ENCODE data around the gene CAPN10. TPM values are rescaled to one million over a fixed set of nuclear protein-coding genes. Genes with fewer than 3 reads are reported as not detected.

The CAPN10 gene
- polyA plus RNA-seq, 3 donors: 7.3 to 57.0 (median 7.4) TPM

- peaks cover 100% of the 10 kb centered on the region for H4K20me1 ChIP-seq (ENCODE audit: insufficient read depth, low read length)
- peaks cover 64% of the 10 kb centered on the region for H3K79me2 ChIP-seq (ENCODE audit: insufficient read depth, low read length)
- no peak overlapping the region for H3K27ac ChIP-seq (ENCODE audit: low read depth in 1 of 2, low read length in 2 of 2)
- Mint-ChIP-seq H3K36me3 (peaks cover 48 to 71% of the 10 kb centered on the region in 2 donors), H3K9me3 (no peaks in the 10 kb centered on the region), H3K27ac (peak overlapping the region in 2 of 7 donors; percentile 50 to 63), H3K4me3 (no peak overlapping the region), H3K4me1 (peaks cover 38% of the 10 kb centered on the region), H3K27me3 (ENCODE audit: low read depth in 3 of 3) (peaks cover 0 to 3% (median 0%) of the 10 kb centered on the region in 3 donors)
- intact Hi-C loops (cut with micrococcal nuclease): no loop called here
- no peak overlapping the region for H3K4me3 ChIP-seq (replicated peaks in 1 of 3; ENCODE audit: low read depth in 2 of 3, low read length in 3 of 3)
- 95% methylated on average over 23 of the region's 23 CpGs for WGBS (ENCODE audit: insufficient coverage)
- no peaks in the 10 kb centered on the region for H3K9me3 ChIP-seq (replicated peaks in 1 of 2; ENCODE audit: control insufficient read depth in 1 of 2, insufficient read depth in 1 of 2, low read length in 2 of 2)
- H3K27me3 ChIP-seq (ENCODE audit: control insufficient read depth in 2 of 2, insufficient read depth in 2 of 2, low read length in 2 of 2): no peaks in the 10 kb centered on the region
- no peak overlapping the region for H3K4me2 ChIP-seq (replicated peaks; ENCODE audit: extremely low read depth, low read length, poor library complexity, severe bottlenecking)
- TF ChIP-seq, protein P1, sequence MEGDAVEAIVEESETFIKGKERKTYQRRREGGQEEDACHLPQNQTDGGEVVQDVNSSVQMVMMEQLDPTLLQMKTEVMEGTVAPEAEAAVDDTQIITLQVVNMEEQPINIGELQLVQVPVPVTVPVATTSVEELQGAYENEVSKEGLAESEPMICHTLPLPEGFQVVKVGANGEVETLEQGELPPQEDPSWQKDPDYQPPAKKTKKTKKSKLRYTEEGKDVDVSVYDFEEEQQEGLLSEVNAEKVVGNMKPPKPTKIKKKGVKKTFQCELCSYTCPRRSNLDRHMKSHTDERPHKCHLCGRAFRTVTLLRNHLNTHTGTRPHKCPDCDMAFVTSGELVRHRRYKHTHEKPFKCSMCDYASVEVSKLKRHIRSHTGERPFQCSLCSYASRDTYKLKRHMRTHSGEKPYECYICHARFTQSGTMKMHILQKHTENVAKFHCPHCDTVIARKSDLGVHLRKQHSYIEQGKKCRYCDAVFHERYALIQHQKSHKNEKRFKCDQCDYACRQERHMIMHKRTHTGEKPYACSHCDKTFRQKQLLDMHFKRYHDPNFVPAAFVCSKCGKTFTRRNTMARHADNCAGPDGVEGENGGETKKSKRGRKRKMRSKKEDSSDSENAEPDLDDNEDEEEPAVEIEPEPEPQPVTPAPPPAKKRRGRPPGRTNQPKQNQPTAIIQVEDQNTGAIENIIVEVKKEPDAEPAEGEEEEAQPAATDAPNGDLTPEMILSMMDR (IDR thresholded peaks at IDR 0.05): no peak
- no peak overlapping the region for H3K9ac ChIP-seq (ENCODE audit: insufficient read depth, low read length, poor library complexity, severe bottlenecking)
- peaks cover 37 to 45% of the 10 kb centered on the region in 2 donors for H3K4me1 ChIP-seq (ENCODE audit: control insufficient read depth in 1 of 2, insufficient read depth in 2 of 2, low read length in 2 of 2)
- no peak for DNase-seq
- H2AFZ ChIP-seq (ENCODE audit: insufficient read depth, low read depth, low read length, poor library complexity, severe bottlenecking): no peak overlapping the region
- H3K36me3 ChIP-seq (replicated peaks in 1 of 2; ENCODE audit: control insufficient read depth in 1 of 2, insufficient read depth in 2 of 2, low read length in 2 of 2): peaks cover 65 to 79% of the 10 kb centered on the region in 2 donors
These were observed 11.2 kb upstream of the CAPN10 start for GRCh38 chr2:240575101-240575965.

DNA sequence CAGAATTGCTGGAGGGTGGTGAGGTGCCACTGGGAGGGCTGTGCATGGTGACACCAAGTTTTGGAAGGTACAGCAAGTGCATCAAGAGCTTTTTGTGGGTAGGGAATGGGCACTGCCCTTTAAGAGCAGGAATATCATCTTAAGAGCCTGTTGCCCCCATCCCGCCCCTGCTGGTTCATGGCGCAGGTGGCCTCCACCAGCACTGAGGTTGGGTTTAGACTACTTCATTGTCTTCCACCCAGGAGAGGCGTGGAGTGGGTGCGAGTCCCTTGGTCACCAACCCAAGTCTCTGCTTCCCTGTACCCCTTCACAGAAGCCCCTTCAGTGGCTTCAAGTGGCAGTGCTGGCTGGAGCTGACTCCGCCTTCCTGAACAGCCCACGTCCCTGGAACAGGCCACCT is 10.5 kb upstream of the CAPN10 start:
- Mint-ChIP-seq H3K27me3 (ENCODE audit: low read depth in 3 of 3) (peaks cover 0 to 2% (median 2%) of the 10 kb centered on the region in 3 donors), H3K27ac (peak overlapping the region in 2 of 7 donors; percentile 50 to 63), H3K9me3 (no peaks in the 10 kb centered on the region), H3K36me3 (peaks cover 53 to 70% of the 10 kb centered on the region in 2 donors), H3K4me1 (peaks cover 38% of the 10 kb centered on the region), H3K4me3 (no peak overlapping the region)
- H2AFZ ChIP-seq (ENCODE audit: insufficient read depth, low read depth, low read length, poor library complexity, severe bottlenecking): no peak overlapping the region
- H3K4me3 ChIP-seq (replicated peaks in 1 of 3; ENCODE audit: low read depth in 2 of 3, low read length in 3 of 3): no peak overlapping the region
- H3K27ac ChIP-seq (ENCODE audit: low read depth in 1 of 2, low read length in 2 of 2): no peak overlapping the region
- intact Hi-C loops (cut with micrococcal nuclease): no loop called here
- 82% methylated on average over 5 of the region's 6 CpGs for WGBS (ENCODE audit: insufficient coverage)
- H3K4me1 ChIP-seq (ENCODE audit: control insufficient read depth in 1 of 2, insufficient read depth in 2 of 2, low read length in 2 of 2): peaks cover 37 to 45% of the 10 kb centered on the region in 2 donors
- H3K4me2 ChIP-seq (replicated peaks; ENCODE audit: extremely low read depth, low read length, poor library complexity, severe bottlenecking): no peak overlapping the region
- peaks cover 64% of the 10 kb centered on the region for H3K79me2 ChIP-seq (ENCODE audit: insufficient read depth, low read length)
- H3K9me3 ChIP-seq (replicated peaks in 1 of 2; ENCODE audit: control insufficient read depth in 1 of 2, insufficient read depth in 1 of 2, low read length in 2 of 2): no peaks in the 10 kb centered on the region
- no peak for DNase-seq
- no peaks in the 10 kb centered on the region for H3K27me3 ChIP-seq (ENCODE audit: control insufficient read depth in 2 of 2, insufficient read depth in 2 of 2, low read length in 2 of 2)
- TF ChIP-seq, protein P1 (IDR thresholded peaks at IDR 0.05): no peak
- H3K36me3 ChIP-seq (replicated peaks in 1 of 2; ENCODE audit: control insufficient read depth in 1 of 2, insufficient read depth in 2 of 2, low read length in 2 of 2): peaks cover 65 to 79% of the 10 kb centered on the region in 2 donors
- no peak overlapping the region for H3K9ac ChIP-seq (ENCODE audit: insufficient read depth, low read length, poor library complexity, severe bottlenecking)
- H4K20me1 ChIP-seq (ENCODE audit: insufficient read depth, low read length): peaks cover 100% of the 10 kb centered on the region
